ENCODE data around the gene CAPG.

CAPG gene

GRCh38 chr2:85438201-85439024 lies 28.2 kb upstream of the CAPG start:
- DNase-seq (ENCODE audit: low spot score), result no peak

GRCh38 chr2:85437488-85438200 lies 27.5 kb upstream of the CAPG start:
- DNase-seq (ENCODE audit: low spot score), result no peak

- no peak for DNase-seq (ENCODE audit: low spot score)
Observed at GRCh38 chr2:85436836-85437487, 26.8 kb upstream of the CAPG start.

GRCh38 chr2:85435981-85436835 lies 26.0 kb upstream of the CAPG start:
- DNase-seq (ENCODE audit: low spot score), result no peak

- no peak for DNase-seq (ENCODE audit: low spot score)
Observed at GRCh38 chr2:85435220-85435958, 25.2 kb upstream of the CAPG start.

GRCh38 chr2:85434696-85435095 lies 24.5 kb upstream of the CAPG start:
- no peak for DNase-seq (ENCODE audit: low spot score)

GRCh38 chr2:85433511-85434089 lies 23.4 kb upstream of the CAPG start:
- no peak for DNase-seq (ENCODE audit: low spot score)

GRCh38 chr2:85431570-85432205 lies 21.5 kb upstream of the CAPG start:
- no peak for DNase-seq (ENCODE audit: low spot score)

- no peak for DNase-seq (ENCODE audit: low spot score)
Observed at GRCh38 chr2:85430752-85431569, 20.8 kb upstream of the CAPG start.

GRCh38 chr2:85429924-85430289 lies 19.7 kb upstream of the CAPG start:
- DNase-seq (ENCODE audit: low spot score), result no peak

GRCh38 chr2:85429213-85429923 lies 19.2 kb upstream of the CAPG start:
- no peak for DNase-seq (ENCODE audit: low spot score)

GRCh38 chr2:85428343-85428881 lies 18.2 kb upstream of the CAPG start:
- no peak for DNase-seq (ENCODE audit: low spot score)

GRCh38 chr2:85427300-85427835 lies 17.2 kb upstream of the CAPG start:
- DNase-seq (ENCODE audit: low spot score), result no peak

- no peak for DNase-seq (ENCODE audit: low spot score)
Observed at GRCh38 chr2:85425588-85425987, 15.4 kb upstream of the CAPG start.

- DNase-seq (ENCODE audit: low spot score), result no peak
Observed at GRCh38 chr2:85423525-85423924, 13.4 kb upstream of the CAPG start.

GRCh38 chr2:85422072-85422457 lies 11.9 kb upstream of the CAPG start:
- DNase-seq (ENCODE audit: low spot score), result no peak

GRCh38 chr2:85421260-85422071 lies 11.3 kb upstream of the CAPG start:
- DNase-seq (ENCODE audit: low spot score), result peak; percentile 56
